K562 (cell line): ENCODE data around the gene OR1S1. TPM values are rescaled to one million over a fixed set of nuclear protein-coding genes. Genes with fewer than 3 reads are reported as not detected.

Experiments
- ATAC-seq: fragments of 200-7000 bp; cut with Tn5 transposase; 3 replicates; pipeline ENCODE4 v1.9.1; 2020; ENCODE audit warnings: moderate library complexity
- BruUV-seq: library from RNA; stranded (reverse); fragments of 400-500 nt; replicated peaks from 2 replicates; lab custom pipeline; 2021; lab: Mats Ljungman, UMichigan
- CTCF ChIA-PET: fragments of 300-600 bp; formaldehyde crosslinking; extraction: SDS; loops from one replicate; lab custom pipeline; 2021; ENCODE audit warnings: low intra/inter-chr PET ratio; lab: Yijun Ruan, JAX
- POLR2A ChIA-PET: fragments of 300-600, 350-650 bp; sonication (Branson Sonifier 250); formaldehyde crosslinking; extraction: SDS; loops from one replicate; lab custom pipeline; 2021; ENCODE audit warnings: antibody characterized with exemption, inconsistent platforms; lab: Yijun Ruan, JAX
- DNase-seq, 4 experiments: peaks; one replicate each; pipeline versions ENCODE4 v3.0.0 to v3.0.0-alpha.2; 2011 to 2018; ENCODE audit warnings: low spot score in 3 of 4, mixed read lengths in 3 of 4; ENCODE audit errors: extremely low read depth in 1 of 4
- FAIRE-seq: peaks from 2 replicates; lab custom pipeline; 2011; peaks lifted over from hg19 to GRCh38; lab: Jason Lieb, UNC
- H2AFZ ChIP-seq: 2 replicates; pipeline ENCODE4 v1.6.0; 2011; ENCODE audit warnings: low read depth, low read length, control low read depth, inconsistent platforms
- H3K27ac ChIP-seq: fragments of 200-600 bp; 3 replicates; pipeline ENCODE4 v1.8.0; 2011; ENCODE audit warnings: low read depth, mild to moderate bottlenecking, control low read depth, inconsistent platforms, low read length, moderate library complexity, mixed read lengths; ENCODE audit errors: extremely low read depth
- H3K27me3 ChIP-seq, 2 experiments: fragments of 300-600 bp in 1 of 2; 2 replicates in 1 of 2; 3 replicates in 1 of 2; pipeline versions ENCODE4 v1.6.0 to v1.8.0; 2011; ENCODE audit warnings: inconsistent platforms in 2 of 2, low read length in 2 of 2, mild to moderate bottlenecking in 1 of 2, mixed read lengths in 1 of 2, moderate library complexity in 1 of 2; ENCODE audit not compliant: control insufficient read depth in 2 of 2, insufficient read depth in 2 of 2
- H3K36me3 ChIP-seq: fragments of 300-600 bp; 3 replicates; pipeline ENCODE4 v1.8.0; 2011; ENCODE audit warnings: mild to moderate bottlenecking, low read length, inconsistent platforms; ENCODE audit not compliant: control insufficient read depth, insufficient read depth
- H3K4me1 ChIP-seq, 2 experiments: fragments of 200-600 bp in 1 of 2; replicated peaks in 1 of 2; 2 replicates in 1 of 2; 3 replicates in 1 of 2; pipeline versions ENCODE4 v1.5.1 to v1.8.0; 2011; ENCODE audit warnings: inconsistent platforms in 2 of 2, low read length in 2 of 2, mild to moderate bottlenecking in 1 of 2, mixed read lengths in 1 of 2, moderate library complexity in 1 of 2; ENCODE audit not compliant: control insufficient read depth in 2 of 2, insufficient read depth in 2 of 2
- H3K4me2 ChIP-seq: 2 replicates; pipeline ENCODE4 v1.6.1; 2011; ENCODE audit warnings: low read length, control low read depth, inconsistent platforms, mixed read lengths; ENCODE audit not compliant: insufficient read depth
- H3K4me3 ChIP-seq: fragments of 200-600 bp; sonication (generic), shearing (Covaris generic); 2 replicates; pipeline ENCODE4 v1.5.1; 2016; ENCODE audit warnings: control low read depth, inconsistent platforms
- H3K79me2 ChIP-seq: fragments of 200-600 bp; 3 replicates; pipeline ENCODE4 v1.8.0; 2011; ENCODE audit warnings: low read length, inconsistent platforms; ENCODE audit not compliant: control insufficient read depth, insufficient read depth
- H3K9ac ChIP-seq, 2 experiments: 2 replicates each; pipeline versions ENCODE4 v1.6.0 to v1.6.1; 2011; ENCODE audit warnings: low read depth in 2 of 2, low read length in 2 of 2, control low read depth in 1 of 2, inconsistent platforms in 1 of 2, mild to moderate bottlenecking in 1 of 2, mixed read lengths in 1 of 2; ENCODE audit not compliant: insufficient read depth in 1 of 2
- H3K9me1 ChIP-seq: one replicate; pipeline ENCODE4 v1.6.0; 2011; ENCODE audit warnings: inconsistent platforms, mild to moderate bottlenecking, low read length, moderate library complexity; ENCODE audit not compliant: control insufficient read depth, insufficient read depth
- H3K9me3 ChIP-seq: replicated peaks from 2 replicates; pipeline ENCODE4 v1.5.1; 2011; ENCODE audit warnings: low read depth, low read length, inconsistent platforms; ENCODE audit not compliant: control insufficient read depth, insufficient read depth
- H4K20me1 ChIP-seq: replicated peaks from 2 replicates; pipeline ENCODE4 v1.6.1; 2011; ENCODE audit warnings: low read length, inconsistent platforms, mixed read lengths; ENCODE audit not compliant: control insufficient read depth, insufficient read depth
- CBX1 ChIP-seq: sonication (generic); IDR thresholded peaks from 2 replicates; pipeline ENCODE4 v1.6.1; 2016; ENCODE audit warnings: antibody characterized with exemption, low read depth, mild to moderate bottlenecking
- HMG20B ChIP-seq: fragments of 250-450 bp; sonication (Bioruptor Pico); IDR thresholded peaks from 2 replicates; pipeline ENCODE4 v1.5.0; 2021; ENCODE audit warnings: mild to moderate bottlenecking
- NFIX ChIP-seq: fragments of 250-450 bp; sonication (Bioruptor Pico); IDR thresholded peaks from 2 replicates; pipeline ENCODE4 v1.4.0; 2020; ENCODE audit warnings: low read depth, mild to moderate bottlenecking, moderate library complexity
- POU5F1 ChIP-seq: fragments of 150-350 bp; IDR thresholded peaks from 2 replicates; pipeline ENCODE4 v1.6.1; 2014; ENCODE audit warnings: borderline replicate concordance, low read length, low read depth, mild to moderate bottlenecking; ENCODE audit not compliant: partially characterized antibody
- PRMT5 ChIP-seq: sonication (generic); formaldehyde crosslinking; IDR thresholded peaks from 2 replicates; pipeline ENCODE4 v1.5.0; 2020; ENCODE audit warnings: missing genetic modification reagents
- RB1 ChIP-seq: fragments of 450-650 bp; IDR thresholded peaks from 2 replicates; pipeline ENCODE4 v1.6.1; 2017; ENCODE audit warnings: low read depth, mild to moderate bottlenecking
- SETDB1 ChIP-seq: IDR thresholded peaks from one replicate; pipeline ENCODE4 v1.6.1; 2012; ENCODE audit warnings: low read length, control low read depth, inconsistent platforms
- SMAD2 ChIP-seq: fragments of 150-350 bp; IDR thresholded peaks from 2 replicates; pipeline ENCODE4 v1.6.1; 2014; ENCODE audit warnings: low read depth, mild to moderate bottlenecking, low read length
- U2AF1 ChIP-seq: fragments of 200-400 bp; formaldehyde crosslinking; optimal IDR thresholded peaks from 2 replicates; pipeline ENCODE3; 2017; ENCODE audit warnings: mild to moderate bottlenecking, low read depth, low read length, moderate library complexity
- ZNF384 ChIP-seq: IDR thresholded peaks from 2 replicates; pipeline ENCODE4 v1.6.1; 2012; ENCODE audit warnings: low read depth, low read length, improper control_type of control experiment
- WGBS: fragments of 100-300 bp; shearing (Covaris generic); methylation state at CpG from one replicate; pipeline ENCODE4 v1.1.6; 2016; ENCODE audit warnings: low coverage, mixed read lengths; ENCODE audit not compliant: insufficient coverage; ENCODE audit errors: missing lambda C conversion rate; 5-methylcytosine and 5-hydroxymethylcytosine counted together
- in situ Hi-C: fragments of 300-500 bp; cut with MboI; formaldehyde crosslinking; loops from 4 replicates; pipeline ENCODE4 v1.15.0; 2018; ENCODE audit warnings: inconsistent platforms, mixed read lengths
- intact Hi-C: fragments of 100-400 bp; cut with micrococcal nuclease; formaldehyde crosslinking; loops from 2 replicates; pipeline ENCODE4 v1.14.2; 2022
- polyA plus RNA-seq, 8 experiments: library from polyadenylated mRNA; depleted of rRNA in 4 of 8; stranded (reverse) in 5 of 8; unstranded in 3 of 8; fragments of >200 nt; fragmentation: Nextera tagmentation in 2 of 8; fragmentation: Illumina TruSeq in 1 of 8; extraction: Ambion mirVana in 2 of 8; extraction: Trizol in 1 of 8; gene quantifications; 2 replicates each; pipeline versions ENCODE4 v1.2.1 to v1.2.3, GENCODE V29; 2011 to 2014; ENCODE audit warnings: inconsistent platforms in 1 of 8, missing spikeins in 1 of 8
- total RNA-seq, 7 experiments: library from RNA; depleted of rRNA in 6 of 7; stranded (reverse); fragments of >200 nt in 6 of 7; fragmentation: Illumina TruSeq in 2 of 7; extraction: Trizol in 2 of 7; gene quantifications; 2 replicates each; pipeline versions ENCODE4 v1.2.1 to v1.2.3, GENCODE V29; 2011 to 2021; ENCODE audit warnings: low replicate concordance in 1 of 7
- TF ChIP-seq, protein P1 (sequence below): fragments of 450-650 bp; IDR thresholded peaks from 2 replicates; pipeline ENCODE4 v1.6.1; 2017; ENCODE audit warnings: antibody characterized with exemption, mild to moderate bottlenecking
- TF ChIP-seq, protein P2 (sequence below): sonication (generic); formaldehyde crosslinking; IDR thresholded peaks from 2 replicates; pipeline ENCODE4 v1.8.1; 2023; ENCODE audit warnings: mild to moderate bottlenecking, missing genetic modification reagents
- TF ChIP-seq, protein P3 (sequence below): fragments of 250-450 bp; sonication (Bioruptor Pico); IDR thresholded peaks from 2 replicates; pipeline ENCODE4 v1.9.0; 2021; ENCODE audit warnings: mild to moderate bottlenecking
- TF ChIP-seq, protein P4 (sequence below), 2 experiments: fragments of 450-650 bp; conservative IDR thresholded peaks; 2 replicates each; pipeline ENCODE4 v1.6.1; 2017; ENCODE audit warnings: mild to moderate bottlenecking in 2 of 2, moderate library complexity in 2 of 2

The OR1S1 gene
- total and polyA plus RNA-seq, 9 of the 15 experiments (the other 6 are each of a cell fraction or from before 2014, with no cell fraction given) = not detected

DNA sequence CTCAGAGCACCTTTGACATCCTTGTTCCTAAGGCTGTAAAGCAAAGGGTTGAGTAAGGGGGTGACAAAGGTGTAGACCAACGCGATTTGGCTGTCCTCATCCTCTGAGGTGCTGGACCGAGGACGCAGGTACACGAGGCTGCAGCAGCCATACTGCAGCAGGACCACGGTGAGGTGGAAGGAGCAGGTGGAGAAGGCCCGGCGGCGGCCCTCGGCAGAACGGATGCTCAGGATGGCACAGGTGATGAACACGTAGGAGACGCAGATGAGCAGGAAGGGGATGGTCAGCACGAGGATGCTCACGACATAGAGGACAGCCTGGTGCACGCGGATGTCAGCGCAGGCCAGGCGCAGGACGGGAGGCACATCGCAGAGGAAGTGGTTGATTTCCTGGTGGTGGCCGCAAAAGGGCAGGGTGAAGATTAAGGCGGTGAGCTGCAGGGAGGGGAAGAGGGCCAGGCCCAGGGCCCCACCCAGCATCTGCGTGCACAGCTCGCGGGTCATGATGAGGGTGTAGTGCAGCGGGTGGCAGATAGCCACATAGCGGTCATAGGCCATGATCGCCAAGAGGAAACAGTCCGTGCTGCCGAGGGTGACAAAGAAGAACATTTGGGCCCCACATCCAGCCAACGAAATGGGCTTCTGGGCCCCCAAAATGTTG is 15.6 kb downstream of the OR1S1 start (continued):
- TF ChIP-seq, protein P1, sequence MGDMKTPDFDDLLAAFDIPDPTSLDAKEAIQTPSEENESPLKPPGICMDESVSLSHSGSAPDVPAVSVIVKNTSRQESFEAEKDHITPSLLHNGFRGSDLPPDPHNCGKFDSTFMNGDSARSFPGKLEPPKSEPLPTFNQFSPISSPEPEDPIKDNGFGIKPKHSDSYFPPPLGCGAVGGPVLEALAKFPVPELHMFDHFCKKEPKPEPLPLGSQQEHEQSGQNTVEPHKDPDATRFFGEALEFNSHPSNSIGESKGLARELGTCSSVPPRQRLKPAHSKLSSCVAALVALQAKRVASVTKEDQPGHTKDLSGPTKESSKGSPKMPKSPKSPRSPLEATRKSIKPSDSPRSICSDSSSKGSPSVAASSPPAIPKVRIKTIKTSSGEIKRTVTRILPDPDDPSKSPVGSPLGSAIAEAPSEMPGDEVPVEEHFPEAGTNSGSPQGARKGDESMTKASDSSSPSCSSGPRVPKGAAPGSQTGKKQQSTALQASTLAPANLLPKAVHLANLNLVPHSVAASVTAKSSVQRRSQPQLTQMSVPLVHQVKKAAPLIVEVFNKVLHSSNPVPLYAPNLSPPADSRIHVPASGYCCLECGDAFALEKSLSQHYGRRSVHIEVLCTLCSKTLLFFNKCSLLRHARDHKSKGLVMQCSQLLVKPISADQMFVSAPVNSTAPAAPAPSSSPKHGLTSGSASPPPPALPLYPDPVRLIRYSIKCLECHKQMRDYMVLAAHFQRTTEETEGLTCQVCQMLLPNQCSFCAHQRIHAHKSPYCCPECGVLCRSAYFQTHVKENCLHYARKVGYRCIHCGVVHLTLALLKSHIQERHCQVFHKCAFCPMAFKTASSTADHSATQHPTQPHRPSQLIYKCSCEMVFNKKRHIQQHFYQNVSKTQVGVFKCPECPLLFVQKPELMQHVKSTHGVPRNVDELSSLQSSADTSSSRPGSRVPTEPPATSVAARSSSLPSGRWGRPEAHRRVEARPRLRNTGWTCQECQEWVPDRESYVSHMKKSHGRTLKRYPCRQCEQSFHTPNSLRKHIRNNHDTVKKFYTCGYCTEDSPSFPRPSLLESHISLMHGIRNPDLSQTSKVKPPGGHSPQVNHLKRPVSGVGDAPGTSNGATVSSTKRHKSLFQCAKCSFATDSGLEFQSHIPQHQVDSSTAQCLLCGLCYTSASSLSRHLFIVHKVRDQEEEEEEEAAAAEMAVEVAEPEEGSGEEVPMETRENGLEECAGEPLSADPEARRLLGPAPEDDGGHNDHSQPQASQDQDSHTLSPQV = no peak
- TF ChIP-seq HMG20B (CRISPR knock-in tag) (no peak), PRMT5 (no peak)

DNA sequence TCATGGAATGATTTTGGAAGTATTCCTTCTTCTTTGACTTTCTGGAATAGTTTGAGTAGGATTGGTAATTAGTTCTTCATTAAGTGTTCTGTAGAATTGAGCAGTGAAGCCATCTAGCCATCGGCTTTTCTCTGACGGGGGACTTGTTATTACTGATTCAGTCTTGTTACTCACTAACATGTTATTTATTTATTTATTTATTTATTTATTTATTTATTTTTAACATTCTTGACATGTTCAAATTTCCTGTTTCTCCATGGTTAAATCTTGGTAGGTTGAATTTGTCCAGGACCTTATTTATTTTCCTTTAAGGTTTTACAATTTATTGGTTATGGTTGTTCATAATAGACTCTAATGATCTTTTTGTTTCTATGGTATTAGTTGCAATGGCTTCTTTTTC is 31.4 kb downstream of the OR1S1 start:
- Histone ChIP-seq H4K20me1 (no peaks in the 10 kb centered on the region), H3K4me3 (no peak overlapping the region), H3K9me3 (no peaks in the 10 kb centered on the region), H3K9me1 (no peaks in the 10 kb centered on the region), H3K4me1 (no peaks in the 10 kb centered on the region), H3K36me3 (no peaks in the 10 kb centered on the region), H3K27ac (no peak overlapping the region), H3K27me3 (no peaks in the 10 kb centered on the region), H3K79me2 (no peaks in the 10 kb centered on the region), H3K4me2 (no peak overlapping the region), H3K9ac (no peak overlapping the region), H2AFZ (no peak overlapping the region)
- in situ Hi-C loops = no loop called here
- no peak for ATAC-seq
- no peak for FAIRE-seq
- intact Hi-C loops = no loop called here
- BruUV-seq = no TSS peak
- POLR2A ChIA-PET = no interaction called here
- CTCF ChIA-PET = no interaction called here
- WGBS = 3% methylated on average over 2 of the region's 2 CpGs
- no peak for DNase-seq
- TF ChIP-seq POU5F1 = no peak
- TF ChIP-seq SMAD2 = no peak
- no peak for TF ChIP-seq CBX1
- TF ChIP-seq SETDB1 = no peak
- TF ChIP-seq, protein P2, sequence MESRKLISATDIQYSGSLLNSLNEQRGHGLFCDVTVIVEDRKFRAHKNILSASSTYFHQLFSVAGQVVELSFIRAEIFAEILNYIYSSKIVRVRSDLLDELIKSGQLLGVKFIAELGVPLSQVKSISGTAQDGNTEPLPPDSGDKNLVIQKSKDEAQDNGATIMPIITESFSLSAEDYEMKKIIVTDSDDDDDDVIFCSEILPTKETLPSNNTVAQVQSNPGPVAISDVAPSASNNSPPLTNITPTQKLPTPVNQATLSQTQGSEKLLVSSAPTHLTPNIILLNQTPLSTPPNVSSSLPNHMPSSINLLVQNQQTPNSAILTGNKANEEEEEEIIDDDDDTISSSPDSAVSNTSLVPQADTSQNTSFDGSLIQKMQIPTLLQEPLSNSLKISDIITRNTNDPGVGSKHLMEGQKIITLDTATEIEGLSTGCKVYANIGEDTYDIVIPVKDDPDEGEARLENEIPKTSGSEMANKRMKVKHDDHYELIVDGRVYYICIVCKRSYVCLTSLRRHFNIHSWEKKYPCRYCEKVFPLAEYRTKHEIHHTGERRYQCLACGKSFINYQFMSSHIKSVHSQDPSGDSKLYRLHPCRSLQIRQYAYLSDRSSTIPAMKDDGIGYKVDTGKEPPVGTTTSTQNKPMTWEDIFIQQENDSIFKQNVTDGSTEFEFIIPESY (CRISPR knock-in tag) = no peak
- no peak for TF ChIP-seq RB1
- TF ChIP-seq NFIX = no peak
- no peak for TF ChIP-seq U2AF1
- TF ChIP-seq, protein P3, sequence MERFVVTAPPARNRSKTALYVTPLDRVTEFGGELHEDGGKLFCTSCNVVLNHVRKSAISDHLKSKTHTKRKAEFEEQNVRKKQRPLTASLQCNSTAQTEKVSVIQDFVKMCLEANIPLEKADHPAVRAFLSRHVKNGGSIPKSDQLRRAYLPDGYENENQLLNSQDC (CRISPR knock-in tag) = no peak
- no peak for TF ChIP-seq ZNF384
- TF ChIP-seq, protein P4, sequence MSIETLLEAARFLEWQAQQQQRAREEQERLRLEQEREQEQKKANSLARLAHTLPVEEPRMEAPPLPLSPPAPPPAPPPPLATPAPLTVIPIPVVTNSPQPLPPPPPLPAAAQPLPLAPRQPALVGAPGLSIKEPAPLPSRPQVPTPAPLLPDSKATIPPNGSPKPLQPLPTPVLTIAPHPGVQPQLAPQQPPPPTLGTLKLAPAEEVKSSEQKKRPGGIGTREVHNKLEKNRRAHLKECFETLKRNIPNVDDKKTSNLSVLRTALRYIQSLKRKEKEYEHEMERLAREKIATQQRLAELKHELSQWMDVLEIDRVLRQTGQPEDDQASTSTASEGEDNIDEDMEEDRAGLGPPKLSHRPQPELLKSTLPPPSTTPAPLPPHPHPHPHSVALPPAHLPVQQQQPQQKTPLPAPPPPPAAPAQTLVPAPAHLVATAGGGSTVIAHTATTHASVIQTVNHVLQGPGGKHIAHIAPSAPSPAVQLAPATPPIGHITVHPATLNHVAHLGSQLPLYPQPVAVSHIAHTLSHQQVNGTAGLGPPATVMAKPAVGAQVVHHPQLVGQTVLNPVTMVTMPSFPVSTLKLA (conservative IDR thresholded peaks at IDR 0.05) = no peak
